SK-MEL-5 (cell line): Measurements from ENCODE around the gene GBGT1. TPM values are rescaled to one million over a fixed set of nuclear protein-coding genes. Genes with fewer than 3 reads are reported as not detected.
A peak's percentile ranks its signal among the peaks of the same experiment; 100 is the strongest.
"Not testable (repeated sequence)": the region's sequence is repeated elsewhere in the genome, so short reads cannot be mapped to it uniquely, and the experiment has no call there.

Experiments used
- DNase-seq: peaks from one replicate; pipeline ENCODE4 v3.0.0-alpha.2; 2016; ENCODE audit warnings: low read depth, low spot score
- in situ Hi-C: cut with HindIII; loops from 2 replicates; pipeline ENCODE4 v1.10.0; 2016; ENCODE audit warnings: low sequenced_read_pairs, high pct_unique_total_duplicates, low pct_unique_long_range_greater_than_20kb
- total RNA-seq: library from RNA; depleted of rRNA; stranded (reverse); fragments of >200 nt; shearing (Covaris generic); gene quantifications from 2 replicates; pipeline ENCODE4 v1.2.3, GENCODE V29; 2014

GBGT1 gene
- total RNA-seq, 1 experiment from 2014 or later, result not detected

GRCh38 chr9:133169687-133170086, 6.0 kb upstream of the GBGT1 start:
- DNase-seq, in situ Hi-C loops: not testable (repeated sequence)

DNA sequence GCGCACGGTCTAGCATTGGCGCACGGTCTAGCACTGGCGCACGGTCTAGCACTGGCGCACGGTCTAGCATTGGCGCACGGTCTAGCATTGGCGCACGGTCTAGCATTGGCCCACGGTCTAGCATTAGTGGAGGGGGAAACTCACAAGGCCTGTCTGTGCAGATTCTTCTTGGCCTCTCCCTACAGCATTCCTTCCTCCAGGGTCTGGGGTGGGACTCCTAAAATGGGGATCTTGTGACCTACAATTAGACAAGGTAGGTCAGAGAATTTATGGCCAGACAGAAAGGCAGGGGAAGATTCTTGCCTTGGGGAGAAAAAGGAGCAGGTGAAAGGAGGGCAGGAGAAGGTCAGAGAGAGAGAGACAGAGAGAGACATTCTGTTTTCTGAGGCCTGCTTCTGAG, 5.4 kb upstream of the GBGT1 start:
- in situ Hi-C loops, result no loop called here
- DNase-seq, result no peak

GRCh38 chr9:133168432-133168831, 4.7 kb upstream of the GBGT1 start:
- in situ Hi-C loops, result no loop called here
- DNase-seq, result no peak

GRCh38 chr9:133167769-133168168, 4.1 kb upstream of the GBGT1 start:
- in situ Hi-C loops, result no loop called here
- no peak for DNase-seq

DNA sequence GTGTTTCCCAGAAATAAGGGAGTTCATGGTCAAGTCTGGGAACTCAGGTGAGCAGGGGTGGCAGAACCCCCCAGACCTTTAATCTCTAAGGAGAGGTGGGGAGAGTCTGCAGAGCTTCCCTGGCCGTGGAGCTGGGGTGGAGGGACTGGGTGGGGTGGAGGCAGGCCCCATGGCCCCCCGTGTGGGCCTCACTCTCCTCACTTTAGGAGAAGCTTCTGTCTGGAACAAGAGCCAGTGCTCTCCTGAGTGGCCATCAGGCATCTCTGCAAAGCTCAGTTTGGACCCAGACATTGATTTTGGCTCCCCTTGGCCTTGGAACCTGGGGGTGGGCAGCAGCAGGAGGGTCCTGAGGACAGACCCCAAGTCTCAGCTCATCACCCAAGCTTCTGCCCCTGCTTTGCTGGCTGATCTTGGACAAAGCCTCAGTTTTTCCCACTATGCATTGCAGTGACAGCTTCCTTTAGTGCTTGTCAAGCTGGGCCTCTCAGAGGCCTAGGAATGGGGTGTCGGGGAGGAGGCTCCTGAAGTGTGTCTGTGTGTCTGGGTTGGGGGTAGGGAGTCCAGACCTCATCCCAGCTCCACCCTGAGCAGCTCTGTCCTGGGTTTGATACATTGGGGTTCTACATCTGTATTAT, 3.5 kb upstream of the GBGT1 start:
- no peak for DNase-seq
- in situ Hi-C loops, result no loop called here

DNA sequence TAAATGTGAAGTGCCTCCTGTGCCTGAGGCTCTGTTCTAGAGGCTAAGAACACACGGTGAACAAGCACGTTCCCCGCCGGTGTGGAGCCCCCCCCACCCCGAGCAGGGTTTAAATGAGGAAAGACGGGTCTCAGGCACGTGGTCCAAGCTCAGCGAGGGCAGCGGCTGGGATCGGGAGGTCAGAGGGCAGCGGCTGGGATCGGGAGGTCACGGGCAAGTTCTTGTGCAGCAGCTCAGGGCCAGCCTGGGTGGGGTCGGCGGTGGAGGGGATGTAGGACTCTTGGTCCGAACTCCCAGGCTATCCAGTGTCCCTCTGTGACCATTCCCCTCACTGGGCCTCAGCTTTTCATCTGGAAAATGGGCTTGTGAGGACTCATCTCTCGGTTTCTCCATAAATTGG, 2.7 kb upstream of the GBGT1 start:
- no peak for DNase-seq

DNA sequence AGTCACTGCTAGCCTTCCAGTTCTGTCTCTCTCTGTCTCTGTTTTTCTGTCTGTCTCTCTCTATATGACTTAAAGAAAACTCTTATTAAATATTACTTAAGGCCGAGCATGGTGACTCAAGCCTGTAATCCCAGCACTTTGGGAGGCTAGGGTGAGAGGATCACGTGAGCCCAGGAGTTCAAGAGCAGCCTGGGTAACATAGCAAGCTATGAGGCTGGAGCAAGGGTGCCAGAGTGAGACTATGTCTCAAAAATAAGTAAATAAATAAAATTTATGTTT, 1.7 kb upstream of the GBGT1 start:
- in situ Hi-C loops, result no loop called here

More for the DNA sequence above, 2.7 kb upstream of the GBGT1 start:
- in situ Hi-C loops, result no loop called here

GRCh38 chr9:133164191-133164590, 477 bp upstream of the GBGT1 start:
- DNase-seq, result no peak
- in situ Hi-C loops, result no loop called here

More for the DNA sequence above, 1.7 kb upstream of the GBGT1 start:
- DNase-seq, result no peak

DNA sequence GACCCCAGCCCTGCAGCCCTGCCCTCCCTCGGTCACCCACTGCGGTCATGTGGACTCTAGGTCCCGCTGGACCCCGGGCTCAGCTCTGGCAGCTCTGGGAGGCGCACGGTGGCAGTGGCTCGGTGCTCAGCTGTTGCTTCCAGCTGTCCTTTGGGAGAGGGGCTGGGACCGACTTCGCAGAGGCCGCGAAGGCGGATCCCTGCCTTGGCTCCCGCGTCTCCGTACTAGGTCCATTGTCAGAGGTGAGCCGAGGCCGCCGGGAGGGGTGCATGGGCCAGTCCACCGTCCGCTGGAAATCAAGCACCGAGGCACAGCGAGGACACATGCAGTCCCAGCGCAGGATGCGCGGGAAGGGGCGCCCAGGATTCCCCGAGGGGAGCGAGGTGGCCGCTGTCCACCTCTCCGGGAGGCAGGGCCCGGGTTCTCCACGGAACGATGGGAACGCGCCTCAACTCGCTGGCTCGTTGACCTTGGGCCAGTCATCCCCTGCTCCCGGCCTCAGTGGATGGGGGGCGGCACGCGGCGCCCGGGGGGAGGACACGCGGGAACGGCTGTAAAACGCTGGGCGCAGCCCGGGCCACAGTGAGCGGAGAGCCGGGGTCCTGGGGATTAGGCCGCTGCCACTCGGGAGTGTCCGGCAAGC, 732 bp downstream of the GBGT1 start:
- in situ Hi-C loops, result no loop called here
- DNase-seq, result no peak

DNA sequence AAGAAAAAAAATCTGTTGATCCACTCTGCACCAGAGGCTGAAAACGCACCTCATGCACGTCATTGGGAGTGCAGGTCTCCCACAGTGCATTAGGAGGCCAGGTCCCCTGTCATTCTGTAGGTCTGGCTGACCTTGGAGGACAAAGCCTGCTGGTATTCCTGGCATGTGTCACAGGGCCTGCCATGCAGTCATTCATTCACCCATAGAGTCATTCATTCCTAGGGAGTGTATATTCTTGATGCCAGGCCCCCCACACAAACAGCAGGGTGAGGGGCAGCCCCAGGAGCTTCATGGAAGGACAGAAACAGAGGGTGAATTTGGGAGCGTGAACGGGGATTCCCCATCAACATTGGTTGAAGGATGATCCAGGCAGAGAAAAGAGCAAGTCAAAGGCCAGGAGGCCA, 2.2 kb downstream of the GBGT1 start:
- in situ Hi-C loops, result no loop called here
- DNase-seq, result no peak

- DNase-seq, result peak; percentile 85
- in situ Hi-C loops, result no loop called here
Measured at GRCh38 chr9:133160742-133161546, 2.8 kb downstream of the GBGT1 start.

- DNase-seq, result no peak
- in situ Hi-C loops, result no loop called here
Measured at GRCh38 chr9:133158695-133159094, 5.0 kb downstream of the GBGT1 start.

- no peak for DNase-seq
- in situ Hi-C loops, result no loop called here
Measured at GRCh38 chr9:133155156-133155555, 8.6 kb downstream of the GBGT1 start.

GRCh38 chr9:133154097-133154989, 9.4 kb downstream of the GBGT1 start:
- in situ Hi-C loops, result no loop called here
- no peak for DNase-seq

- in situ Hi-C loops, result no loop called here
- DNase-seq, result no peak
Measured at GRCh38 chr9:133153227-133154096, 10.3 kb downstream of the GBGT1 start.

DNA sequence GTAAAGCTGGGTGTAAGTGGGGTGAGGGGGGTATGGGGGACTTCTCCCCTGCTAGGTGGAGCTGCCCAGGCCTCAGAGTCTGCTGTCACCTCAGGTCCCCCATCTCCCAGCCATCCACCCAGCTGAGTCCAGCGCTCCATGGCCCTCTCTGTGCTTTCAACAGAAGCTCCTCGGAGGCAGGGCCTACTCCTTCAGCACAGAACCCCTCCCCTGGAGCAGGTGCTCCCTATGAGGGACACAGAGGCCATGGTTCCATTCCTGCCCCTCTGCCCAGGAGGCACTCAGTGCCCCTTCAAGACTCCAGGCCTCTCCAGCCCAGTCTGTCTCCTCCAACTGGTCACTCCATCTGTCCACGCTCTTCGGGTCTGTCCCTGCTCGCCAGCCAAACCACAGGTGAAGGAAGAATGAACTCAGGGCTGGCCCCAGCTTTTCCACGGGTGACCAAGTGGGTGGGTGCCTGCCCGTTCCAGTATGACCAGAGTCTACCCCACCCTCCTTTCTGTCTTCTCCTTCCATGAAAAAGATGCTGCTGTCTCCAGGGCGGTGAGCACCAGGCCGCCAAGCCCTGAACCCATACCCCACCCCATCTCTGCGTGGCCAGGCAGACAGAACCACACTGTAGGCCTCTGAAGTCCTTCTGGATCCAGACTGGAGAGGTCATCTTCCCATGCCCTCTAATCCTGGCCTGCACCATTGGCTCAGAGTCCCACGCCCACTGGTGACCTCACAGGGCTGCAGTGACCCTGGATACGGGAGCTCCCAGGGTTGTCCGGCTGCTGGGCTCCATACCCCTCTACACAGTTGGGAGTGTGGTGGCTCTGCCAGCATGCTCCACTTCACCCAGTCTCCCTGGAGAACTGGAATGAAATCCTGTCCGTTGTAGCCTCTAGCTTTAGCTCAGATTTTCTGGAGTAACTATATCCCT, 11.9 kb downstream of the GBGT1 start:
- DNase-seq, result no peak
- in situ Hi-C loops, result no loop called here
